Right atrium auricular region (tissue), 2 donors: ENCODE data around the gene ROBO4. TPM values are rescaled to one million over a fixed set of nuclear protein-coding genes. Genes with fewer than 3 reads are reported as not detected.

Experiments used
- DNase-seq: peaks from one replicate; pipeline ENCODE4 v3.0.0-alpha.2; 2019; ENCODE audit warnings: low spot score
- H3K27ac ChIP-seq, 2 donors: fragments of 200-600 bp; sonication (generic); 1 replicate in 1 of 2; 2 replicates in 1 of 2; pipeline ENCODE4 v1.5.1; 2016 to 2019
- H3K27me3 ChIP-seq, 2 donors: fragments of 200-600 bp; sonication (generic); one replicate each; pipeline versions ENCODE4 v1.5.1 to v1.6.0; 2017 to 2019
- H3K36me3 ChIP-seq: fragments of 200-600 bp; sonication (generic); one replicate; pipeline ENCODE4 v1.5.1; 2016
- H3K4me1 ChIP-seq, 2 donors: fragments of 200-600 bp; sonication (generic); one replicate each; pipeline versions ENCODE4 v1.5.1 to v1.6.0; 2017 to 2019
- H3K4me3 ChIP-seq, 2 donors: fragments of 200-600 bp; sonication (generic); 1 replicate in 1 of 2; 2 replicates in 1 of 2; pipeline ENCODE4 v1.5.1; 2017 to 2019; ENCODE audit warnings: mild to moderate bottlenecking in 1 of 2, moderate library complexity in 1 of 2
- H3K9me3 ChIP-seq, 2 donors: fragments of 200-600 bp; sonication (generic); one replicate each; pipeline ENCODE4 v1.5.1; 2019
- CTCF ChIP-seq, 2 donors: fragments of 200-600 bp; sonication (generic); IDR thresholded peaks; one replicate each; pipeline ENCODE4 v1.5.1; 2019; ENCODE audit warnings: antibody characterized with exemption in 2 of 2
- total RNA-seq, 2 donors: library from RNA; depleted of rRNA; stranded (reverse); fragments of >200 nt; gene quantifications; one replicate each; pipeline ENCODE4 v1.1.0, GENCODE V29; 2016

Gene ROBO4
- total RNA-seq, 2 donors from 2014 or later = 16.2 to 21.6 TPM

- Histone ChIP-seq H3K36me3 (no peaks in the 10 kb centered on the region), H3K27ac (peak overlapping the region in 1 of 2 donors; percentile 82), H3K4me1 (peaks cover 0 to 23% of the 10 kb centered on the region in 2 donors), H3K9me3 (no peaks in the 10 kb centered on the region), H3K4me3 (peak overlapping the region; percentile 53 to 57), H3K27me3 (peaks cover 0 to 3% of the 10 kb centered on the region in 2 donors)
- DNase-seq = no peak
- TF ChIP-seq CTCF (IDR thresholded peaks at IDR 0.05) = no peak
Measured at GRCh38 chr11:124877631-124877909, 20.1 kb downstream of the ROBO4 start.

- Histone ChIP-seq H3K27ac (peak overlapping the region; percentile 75 to 82), H3K36me3 (no peaks in the 10 kb centered on the region), H3K27me3 (peaks cover 0 to 3% of the 10 kb centered on the region in 2 donors), H3K4me1 (peaks cover 0 to 18% of the 10 kb centered on the region in 2 donors), H3K9me3 (no peaks in the 10 kb centered on the region), H3K4me3 (peak overlapping the region; percentile 53 to 57)
- no peak for TF ChIP-seq CTCF (IDR thresholded peaks at IDR 0.05)
- no peak for DNase-seq
Measured at GRCh38 chr11:124876818-124877630, 20.6 kb downstream of the ROBO4 start.

GRCh38 chr11:124875943-124876817 lies 21.5 kb downstream of the ROBO4 start:
- Histone ChIP-seq H3K9me3 (no peaks in the 10 kb centered on the region), H3K4me1 (peaks cover 0 to 18% of the 10 kb centered on the region in 2 donors), H3K4me3 (peak overlapping the region; percentile 53 to 57), H3K27ac (peak overlapping the region; percentile 75 to 82), H3K36me3 (no peaks in the 10 kb centered on the region), H3K27me3 (peaks cover 0 to 3% of the 10 kb centered on the region in 2 donors)
- TF ChIP-seq CTCF (IDR thresholded peaks at IDR 0.05) = peak; percentile 61 to 91
- DNase-seq = peak; percentile 94

GRCh38 chr11:124875401-124875800 lies 22.3 kb downstream of the ROBO4 start:
- peak overlapping the region in 1 of 2 donors; percentile 57 for H3K4me3 ChIP-seq
- H3K27me3 ChIP-seq = peaks cover 0 to 3% of the 10 kb centered on the region in 2 donors
- DNase-seq = no peak
- no peak for TF ChIP-seq CTCF (IDR thresholded peaks at IDR 0.05)
- H3K27ac ChIP-seq = no peak overlapping the region
- H3K4me1 ChIP-seq = peaks cover 0 to 18% of the 10 kb centered on the region in 2 donors
- no peaks in the 10 kb centered on the region for H3K9me3 ChIP-seq
- no peaks in the 10 kb centered on the region for H3K36me3 ChIP-seq

GRCh38 chr11:124874571-124875255 lies 23.0 kb downstream of the ROBO4 start:
- H3K4me3 ChIP-seq = no peak overlapping the region
- H3K4me1 ChIP-seq = peaks cover 0 to 18% of the 10 kb centered on the region in 2 donors
- H3K27ac ChIP-seq = no peak overlapping the region
- TF ChIP-seq CTCF (IDR thresholded peaks at IDR 0.05) = no peak
- no peaks in the 10 kb centered on the region for H3K9me3 ChIP-seq
- H3K27me3 ChIP-seq = peaks cover 0 to 6% of the 10 kb centered on the region in 2 donors
- no peak for DNase-seq
- no peaks in the 10 kb centered on the region for H3K36me3 ChIP-seq
